Smooth muscle cell of the umbilical artery (primary cell): ENCODE measurements around the gene TBC1D3K. TPM values are rescaled to one million over a fixed set of nuclear protein-coding genes. Genes with fewer than 3 reads are reported as not detected.

Experiments used
- total RNA-seq: library from RNA; depleted of rRNA; stranded (reverse); fragments of >200 nt; gene quantifications from 2 replicates; pipeline ENCODE4 v1.2.3, GENCODE V29; 2014

The TBC1D3K gene
- total RNA-seq: not detected in 2 replicates

GRCh38 chr17:37924115-37924514 is at the start of gene TBC1D3K:
TSS of gene TBC1D3K (plus strand) at chr17:37924415. CDS start at chr17:37926000, 1,585 bp downstream.

Other genes starting within 250 kb of the TBC1D3K start
- not detected in 2 replicates for gene HNF1B, start 179.4 kb upstream of the TBC1D3K start, total RNA-seq
- gene TBC1D3L, start 64.6 kb downstream of the TBC1D3K start, total RNA-seq: 2.1 and 6.4 TPM in 2 replicates
- gene TBC1D3D, start 79.6 kb downstream of the TBC1D3K start, total RNA-seq: 0.37 TPM in 1 of 2 replicates, not detected in the other
- 0.59 TPM in 1 of 2 replicates, not detected in the other for gene TBC1D3C, start 144.2 kb downstream of the TBC1D3K start, total RNA-seq
- 0.59 TPM in 1 of 2 replicates, not detected in the other for gene TBC1D3E, start 203.5 kb downstream of the TBC1D3K start, total RNA-seq